ENCODE results near the gene RNF149.

- no peak for TF ChIP-seq POLR2AphosphoS5 (IDR thresholded peaks at IDR 0.05)
- no peak for TF ChIP-seq POLR2A (IDR thresholded peaks at IDR 0.05)
These were observed 34.1 kb upstream of the RNF149 start for GRCh38 chr2:101342625-101343008.
